HUES64 (cell line): ENCODE results near the gene WRAP53.
A peak's percentile ranks its signal among the peaks of the same experiment; 100 is the strongest.

Experiments used
- H3K27ac ChIP-seq: 2 replicates; pipeline ENCODE4 v1.7.0; 2013; ENCODE audit warnings: low read depth, low read length, inconsistent platforms
- H3K27me3 ChIP-seq: 2 replicates; pipeline ENCODE4 v1.6.1; 2013; ENCODE audit warnings: mild to moderate bottlenecking, low read length; ENCODE audit not compliant: insufficient read depth
- H3K36me3 ChIP-seq: 2 replicates; pipeline ENCODE4 v1.6.1; 2013; ENCODE audit warnings: mild to moderate bottlenecking, low read length; ENCODE audit not compliant: insufficient read depth
- H3K4me1 ChIP-seq: 2 replicates; pipeline ENCODE4 v1.6.1; 2013; ENCODE audit warnings: mild to moderate bottlenecking, low read length, moderate library complexity; ENCODE audit not compliant: insufficient read depth
- H3K4me3 ChIP-seq: 2 replicates; pipeline ENCODE4 v1.5.1; 2013; ENCODE audit warnings: mild to moderate bottlenecking, low read length, moderate library complexity
- H3K9ac ChIP-seq: 2 replicates; pipeline ENCODE4 v1.6.1; 2013; ENCODE audit warnings: mild to moderate bottlenecking, low read depth, low read length
- H3K9me3 ChIP-seq: 2 replicates; pipeline ENCODE4 v1.6.1; 2013; ENCODE audit warnings: low read depth, low read length; ENCODE audit not compliant: insufficient read depth
- WGBS: fragments of 150-250, 120-280 bp; methylation state at CpG from one replicate; pipeline ENCODE4 v1.1.7; 2013; ENCODE audit warnings: missing lambda C conversion rate; 5-methylcytosine and 5-hydroxymethylcytosine counted together

Gene WRAP53

DNA sequence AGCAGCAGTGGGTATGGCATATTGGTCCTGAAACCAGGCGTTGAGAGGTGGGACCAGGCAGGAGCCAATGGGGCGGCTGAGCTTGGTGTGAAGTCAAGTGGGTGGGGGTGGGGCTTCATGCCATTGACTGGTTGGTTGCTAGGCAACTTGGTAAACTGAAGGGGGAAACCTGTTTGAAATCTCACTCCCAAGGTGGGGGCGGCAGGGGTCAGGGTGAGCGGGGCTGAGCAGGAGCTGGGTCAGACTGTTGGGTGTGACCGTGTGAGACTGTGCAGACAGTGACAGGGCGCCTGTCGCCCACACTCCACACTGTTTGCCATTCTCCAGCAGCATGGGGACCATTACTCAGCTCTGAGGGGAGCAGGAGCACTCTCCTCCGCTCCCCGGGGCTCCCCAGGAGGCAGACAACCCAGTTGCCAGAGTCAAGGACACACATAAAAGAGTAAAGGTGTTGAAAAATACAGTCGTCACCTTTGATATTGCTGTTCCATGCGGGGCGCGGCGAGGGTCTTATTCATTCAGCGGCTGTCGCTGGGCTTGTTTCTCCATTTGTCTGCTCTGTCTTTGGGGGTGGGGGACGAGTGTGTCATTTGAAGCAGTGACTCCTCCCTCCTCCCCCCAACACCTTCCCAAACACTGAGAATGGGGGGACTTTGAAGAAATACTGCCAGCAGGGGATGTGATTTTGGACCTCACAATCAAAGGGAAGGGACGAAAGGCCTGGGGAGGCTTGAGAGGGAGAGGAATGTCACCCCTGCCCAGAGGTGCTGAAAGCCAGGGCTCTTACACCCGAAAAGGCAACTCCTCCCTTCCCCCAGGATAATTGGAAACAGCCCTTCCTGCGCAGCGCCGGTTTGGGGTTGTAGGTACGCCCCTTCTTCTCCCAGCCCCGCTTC lies 15.6 kb downstream of the WRAP53 start:
- Histone ChIP-seq H3K27ac (no peak overlapping the region), H3K9ac (peak overlapping the region; percentile 55), H3K4me1 (peaks cover 8% of the 10 kb centered on the region), H3K36me3 (peaks cover 12% of the 10 kb centered on the region), H3K4me3 (peak overlapping the region; percentile 64), H3K27me3 (peaks cover 14% of the 10 kb centered on the region), H3K9me3 (no peaks in the 10 kb centered on the region)
- 15% methylated on average over 23 of the region's 24 CpGs for WGBS

GRCh38 chr17:7704601-7705268 lies 16.5 kb downstream of the WRAP53 start, which contains the start of gene EFNB3:
EFNB3 (plus strand) TSS chr17:7705202; CDS start chr17:7705599, 397 bp downstream.
- Histone ChIP-seq H3K27me3 (peaks cover 14% of the 10 kb centered on the region), H3K4me3 (peak within 1 kb of the TSS; percentile 64), H3K9ac (peak within 1 kb of the TSS; percentile 41)

GRCh38 chr17:7705269-7706255 lies 17.3 kb downstream of the WRAP53 start:
- Histone ChIP-seq H3K4me3 (peak overlapping the region; percentile 64), H3K27me3 (peaks cover 14% of the 10 kb centered on the region), H3K27ac (no peak overlapping the region), H3K4me1 (peaks cover 8% of the 10 kb centered on the region), H3K9ac (peak overlapping the region; percentile 41), H3K36me3 (peaks cover 10% of the 10 kb centered on the region), H3K9me3 (no peaks in the 10 kb centered on the region)
- 3% methylated on average over 50 of the region's 50 CpGs for WGBS

More at GRCh38 chr17:7704601-7705268, 16.5 kb downstream of the WRAP53 start, which contains the start of gene EFNB3:
- Histone ChIP-seq H3K36me3 (peaks cover 12% of the 10 kb centered on the region), H3K4me1 (peaks cover 8% of the 10 kb centered on the region), H3K9me3 (no peaks in the 10 kb centered on the region), H3K27ac (no peak within 1 kb of the TSS; the same call in 1 of the 2 replicates)
- 2% methylated on average over 40 of the region's 45 CpGs for WGBS

DNA sequence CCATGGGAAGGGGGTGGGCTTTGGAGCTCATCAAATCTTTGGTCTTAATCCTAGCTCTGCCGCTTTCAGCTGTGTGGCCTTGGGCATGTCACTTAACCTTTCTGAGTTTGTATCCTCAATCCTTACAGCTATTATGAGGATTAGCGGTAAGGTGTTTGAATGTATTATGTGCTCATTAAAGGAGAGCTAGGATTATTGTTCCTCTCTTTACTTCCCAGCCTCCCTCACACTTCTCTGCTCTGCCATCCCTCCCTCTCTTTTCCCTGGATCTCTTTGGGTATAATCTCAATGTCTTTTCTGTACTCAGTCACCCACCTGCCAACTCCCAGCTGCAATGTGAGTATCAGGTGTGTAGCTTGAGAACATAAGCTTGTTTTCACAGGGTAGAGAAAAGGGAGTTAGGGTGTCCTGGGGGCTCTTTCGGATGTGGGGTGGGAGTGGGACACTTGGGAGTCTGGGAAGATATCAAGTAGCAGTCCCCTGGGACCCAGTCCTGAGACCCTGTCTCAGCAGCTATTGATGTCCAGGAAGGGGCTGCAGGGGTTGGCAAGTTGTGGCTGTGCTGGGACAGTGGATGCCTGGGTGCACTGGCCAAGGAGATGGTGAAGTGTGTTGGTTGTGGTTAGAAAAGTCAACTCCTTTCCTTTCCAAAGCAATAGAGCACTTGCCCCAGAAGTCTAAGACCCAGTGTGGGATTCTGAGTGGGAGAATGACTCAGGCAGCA lies 18.5 kb downstream of the WRAP53 start:
- Histone ChIP-seq H3K4me3 (peak overlapping the region; percentile 64; the same call in 1 of the 2 replicates), H3K27me3 (peaks cover 16% of the 10 kb centered on the region), H3K27ac (no peak overlapping the region), H3K4me1 (peaks cover 14% of the 10 kb centered on the region), H3K9ac (no peak overlapping the region), H3K36me3 (no peaks in the 10 kb centered on the region; the same call in 1 of the 2 replicates), H3K9me3 (no peaks in the 10 kb centered on the region)
- 89% methylated on average over 2 of the region's 3 CpGs for WGBS

DNA sequence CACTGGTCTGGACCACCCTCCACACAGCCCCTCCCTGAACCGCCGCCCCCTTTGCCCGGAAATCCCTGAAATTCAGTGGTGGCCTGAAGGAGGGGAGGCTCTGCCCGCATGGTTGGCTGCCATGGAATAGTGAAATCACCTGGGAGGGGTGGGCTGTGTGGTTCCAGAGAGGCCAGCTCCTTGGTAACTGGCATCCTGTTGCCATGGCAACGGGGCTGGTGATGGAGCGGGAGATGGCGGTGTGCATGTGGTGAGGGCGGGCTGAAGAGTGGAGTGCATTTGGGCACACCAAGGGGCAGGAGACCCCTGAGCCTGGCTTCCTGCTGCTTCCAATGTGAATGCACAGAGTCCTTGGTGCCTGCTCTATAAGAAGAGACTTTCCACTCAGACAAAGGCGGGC lies 19.2 kb downstream of the WRAP53 start:
- 79% methylated on average over 9 of the region's 9 CpGs for WGBS
- Histone ChIP-seq H3K27ac (no peak overlapping the region), H3K27me3 (peaks cover 17% of the 10 kb centered on the region), H3K4me3 (no peak overlapping the region), H3K36me3 (no peaks in the 10 kb centered on the region), H3K9me3 (no peaks in the 10 kb centered on the region), H3K9ac (no peak overlapping the region), H3K4me1 (peaks cover 14% of the 10 kb centered on the region)

GRCh38 chr17:7707858-7708750 lies 19.8 kb downstream of the WRAP53 start:
- Histone ChIP-seq H3K4me3 (no peak overlapping the region), H3K27ac (no peak overlapping the region), H3K36me3 (no peaks in the 10 kb centered on the region), H3K27me3 (peaks cover 17% of the 10 kb centered on the region), H3K9me3 (no peaks in the 10 kb centered on the region), H3K9ac (no peak overlapping the region), H3K4me1 (peaks cover 14% of the 10 kb centered on the region)
- WGBS, result 89% methylated on average over 22 of the region's 22 CpGs

GRCh38 chr17:7709031-7709430 lies 20.8 kb downstream of the WRAP53 start:
- H3K9ac ChIP-seq, result no peak overlapping the region
- 91% methylated on average over 11 of the region's 11 CpGs for WGBS
- no peak overlapping the region for H3K4me3 ChIP-seq
- H3K9me3 ChIP-seq, result no peaks in the 10 kb centered on the region
- H3K27ac ChIP-seq, result no peak overlapping the region
- H3K4me1 ChIP-seq, result peaks cover 8% of the 10 kb centered on the region
- peaks cover 17% of the 10 kb centered on the region for H3K27me3 ChIP-seq
- no peaks in the 10 kb centered on the region for H3K36me3 ChIP-seq

DNA sequence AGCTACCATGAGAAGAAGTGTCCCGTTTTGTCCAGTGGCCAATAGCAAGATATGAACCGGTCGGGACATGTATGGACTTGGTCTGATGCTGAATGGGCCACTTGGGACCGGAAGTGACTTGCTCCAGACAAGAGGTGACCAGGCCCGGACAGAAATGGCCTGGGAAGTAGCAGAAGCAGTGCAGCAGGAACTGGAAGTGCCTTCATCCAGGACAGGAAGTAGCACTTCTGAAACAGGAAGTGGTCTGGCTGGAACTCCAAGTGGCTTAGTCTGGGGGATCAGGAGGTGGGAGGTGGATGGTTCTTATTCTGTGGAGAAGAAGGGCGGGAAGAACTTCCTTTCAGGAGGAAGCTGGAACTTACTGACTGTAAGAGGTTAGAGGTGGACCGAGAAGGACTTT lies 22.0 kb downstream of the WRAP53 start:
- H3K36me3 ChIP-seq, result no peaks in the 10 kb centered on the region
- no peak overlapping the region for H3K27ac ChIP-seq
- peaks cover 17% of the 10 kb centered on the region for H3K27me3 ChIP-seq
- no peak overlapping the region for H3K4me3 ChIP-seq
- H3K9ac ChIP-seq, result no peak overlapping the region
- peaks cover 6% of the 10 kb centered on the region; the same call in 1 of the 2 replicates for H3K4me1 ChIP-seq
- no peaks in the 10 kb centered on the region for H3K9me3 ChIP-seq
- 85% methylated on average over 7 of the region's 7 CpGs for WGBS

GRCh38 chr17:7711051-7711755 lies 22.9 kb downstream of the WRAP53 start:
- Histone ChIP-seq H3K9me3 (no peaks in the 10 kb centered on the region), H3K4me3 (no peak overlapping the region), H3K27ac (no peak overlapping the region), H3K4me1 (peaks cover 11% of the 10 kb centered on the region), H3K27me3 (peaks cover 10% of the 10 kb centered on the region), H3K36me3 (no peaks in the 10 kb centered on the region), H3K9ac (no peak overlapping the region)
- 71% methylated on average over 5 of the region's 7 CpGs for WGBS
